Measurements from ENCODE around the gene FTH1.
"Not testable (repeated sequence)": the region's sequence is repeated elsewhere in the genome, so short reads cannot be mapped to it uniquely, and the experiment has no call there.

FTH1 gene

DNA sequence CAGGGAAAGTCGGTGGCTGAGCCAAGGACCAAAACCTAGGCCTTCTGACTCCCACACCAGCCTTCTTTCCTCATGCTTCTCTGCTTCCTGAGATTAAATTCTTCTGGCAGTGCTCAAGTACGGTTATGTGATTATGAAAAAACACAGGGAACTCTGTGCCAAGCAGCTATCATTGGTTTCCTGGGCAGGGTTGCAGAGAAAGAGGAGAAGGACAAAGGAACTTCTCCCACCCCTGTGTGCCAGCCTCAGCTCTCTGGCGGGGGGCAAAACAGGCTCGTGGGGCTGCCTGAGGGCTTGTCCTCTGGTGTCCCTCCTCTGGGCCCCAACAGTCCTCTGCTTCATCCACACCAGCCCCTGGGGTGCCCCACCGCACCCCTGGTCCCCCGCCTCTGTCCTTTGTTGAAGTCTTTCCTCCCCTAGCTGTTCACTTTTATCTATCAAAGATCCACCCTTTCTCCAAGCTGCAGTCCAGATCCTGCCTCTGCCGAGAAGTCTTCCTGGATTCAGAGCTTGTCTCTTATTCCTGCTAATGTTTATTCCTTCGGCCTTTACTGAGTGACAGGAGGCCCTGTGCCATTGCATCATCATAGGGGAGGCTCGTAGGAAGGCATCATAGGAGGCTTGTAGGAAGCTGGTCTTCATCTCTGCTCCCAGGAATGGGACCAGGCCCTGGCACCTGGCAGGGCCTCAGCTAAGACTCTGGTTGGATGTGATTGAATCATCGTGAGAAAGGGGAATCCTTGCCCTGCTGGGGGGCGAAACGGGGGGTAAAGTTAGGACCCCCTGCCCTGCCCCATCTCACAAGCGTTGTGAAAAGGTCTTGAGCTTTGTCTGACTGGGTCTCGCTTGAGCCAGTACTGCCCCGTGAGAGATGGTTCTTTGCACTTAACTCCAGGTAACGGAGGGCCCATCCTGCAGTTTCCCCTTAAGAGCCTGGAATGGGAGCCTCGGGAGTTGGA, 11.5 kb upstream of the FTH1 start:
- DNase-seq, result no peak

DNA sequence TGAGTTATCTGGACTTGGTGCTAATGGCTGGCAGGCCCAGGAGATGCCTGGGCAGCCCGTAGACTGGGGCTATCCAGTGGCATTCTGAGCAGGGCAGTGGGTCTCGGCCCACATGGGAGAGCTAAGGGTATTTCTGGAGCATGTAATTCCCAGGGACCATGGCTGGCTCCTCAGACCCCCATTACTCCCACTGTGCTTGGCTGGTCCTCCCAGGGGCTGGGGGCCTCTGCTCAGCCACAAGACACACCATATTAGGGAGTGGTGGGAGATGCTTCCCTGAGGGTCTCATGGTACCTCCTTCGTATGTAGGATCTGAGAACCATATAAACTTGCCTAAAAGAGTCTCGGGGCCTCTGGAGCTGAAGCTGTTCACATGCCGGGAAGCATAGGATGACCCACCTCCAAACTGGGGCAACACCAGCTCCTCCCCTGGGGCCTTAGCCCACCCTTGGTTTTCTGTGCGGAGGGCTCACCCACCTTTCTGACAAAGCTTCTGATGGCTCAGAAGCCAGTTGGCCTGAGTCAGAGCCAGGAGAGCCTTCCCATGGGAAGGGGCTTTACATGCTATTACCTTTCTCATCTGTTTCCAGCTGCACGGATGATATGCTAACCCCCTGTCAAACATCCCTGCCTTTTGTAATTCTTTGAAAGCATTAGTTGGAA, 9.5 kb upstream of the FTH1 start:
- no peak for DNase-seq

DNA sequence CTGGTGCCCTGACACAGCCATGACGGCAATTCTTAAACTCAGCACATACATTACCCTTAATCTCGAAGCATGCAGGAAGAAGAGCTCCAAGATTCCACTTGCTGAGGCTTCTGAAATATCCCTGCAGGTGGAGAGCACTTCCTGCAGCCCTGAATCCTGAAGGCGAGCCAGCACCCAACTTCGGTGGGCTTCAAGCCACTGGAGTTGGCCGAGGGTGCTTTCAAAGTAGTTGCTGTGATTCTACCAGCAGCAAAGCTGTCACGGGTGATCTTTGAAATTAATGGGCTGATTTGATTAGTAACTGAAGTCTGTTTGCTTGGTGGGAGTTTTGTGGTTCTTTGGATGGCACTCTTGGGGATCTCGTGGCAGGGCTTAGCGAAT, 9.0 kb upstream of the FTH1 start:
- DNase-seq, result no peak

DNA sequence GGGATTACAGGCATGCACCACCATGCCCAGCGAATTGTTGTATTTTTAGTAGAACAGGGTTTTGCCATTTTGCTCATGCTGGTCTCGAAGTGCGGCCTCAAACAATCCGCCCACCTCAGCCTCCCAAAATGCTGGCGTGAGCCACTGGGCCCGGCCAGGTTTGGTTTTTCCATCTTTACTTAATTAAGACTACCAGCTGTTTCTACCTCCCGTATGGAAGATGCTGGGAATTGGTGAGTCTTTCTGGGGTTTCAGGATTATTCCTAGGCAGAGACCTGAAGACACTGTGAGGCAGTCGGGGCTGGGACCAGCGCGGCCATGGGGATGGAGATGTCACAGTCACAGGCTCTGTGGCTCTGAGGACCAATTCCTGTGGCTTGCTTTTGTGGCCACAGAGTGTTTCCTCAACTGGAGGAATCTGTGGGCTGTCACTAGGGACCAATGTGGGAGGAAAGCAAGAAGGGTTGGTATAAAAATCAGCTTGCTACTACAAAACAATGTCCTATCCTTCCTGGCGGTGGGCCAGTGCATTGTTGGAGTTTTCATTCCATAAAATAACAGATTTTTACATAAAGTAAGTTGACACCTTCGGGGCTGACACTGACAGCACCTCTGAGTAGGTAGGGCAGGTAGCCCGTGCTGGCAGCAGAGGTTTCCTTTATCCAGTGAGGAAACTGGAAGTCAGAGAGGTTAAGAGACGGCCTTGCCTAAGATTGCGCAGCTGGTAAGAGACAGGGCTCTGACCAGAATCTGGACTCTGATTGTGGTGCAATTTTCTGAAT, 8.4 kb upstream of the FTH1 start:
- DNase-seq, result no peak

DNA sequence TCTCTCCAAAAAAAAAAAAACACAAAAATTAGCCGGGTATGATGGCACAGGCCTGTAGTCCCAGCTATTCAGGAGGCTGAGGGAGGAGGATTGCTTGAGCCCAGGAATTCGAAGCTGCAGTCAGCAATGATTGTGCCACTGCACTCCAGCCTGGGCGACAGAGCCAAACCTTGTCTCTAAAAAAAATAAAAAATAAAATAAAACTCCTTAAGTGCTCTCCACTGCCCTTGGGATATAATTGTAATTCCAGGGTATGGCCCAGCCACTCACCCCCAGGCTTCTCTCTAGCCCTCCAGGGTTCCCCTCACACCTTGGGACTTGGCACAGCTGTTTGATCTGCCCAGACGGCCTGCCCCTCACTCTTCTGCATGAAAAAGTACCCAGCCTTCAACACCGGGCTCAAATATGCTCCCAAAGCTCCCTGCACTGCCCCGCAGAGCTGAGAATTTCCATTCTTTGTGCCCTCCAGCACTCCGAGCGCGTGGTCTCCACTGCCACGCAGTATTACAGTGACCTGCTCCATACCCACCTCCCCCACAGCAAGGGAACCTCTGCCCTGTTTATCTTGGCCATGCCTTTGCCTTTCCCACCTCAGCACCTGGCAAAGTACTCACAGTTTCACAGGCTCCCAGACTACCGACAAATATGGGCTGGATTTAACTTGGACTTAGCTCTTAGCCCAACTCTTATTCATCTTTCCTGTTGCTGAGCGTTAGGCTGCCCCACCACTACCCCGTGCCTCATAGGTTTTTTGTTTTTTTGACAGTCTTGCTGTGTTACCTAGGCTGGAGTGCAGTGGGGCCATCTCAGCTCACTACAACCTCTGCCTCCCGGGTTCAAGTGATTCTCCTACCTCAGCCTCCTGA, 7.6 kb upstream of the FTH1 start:
- DNase-seq, result no peak

DNA sequence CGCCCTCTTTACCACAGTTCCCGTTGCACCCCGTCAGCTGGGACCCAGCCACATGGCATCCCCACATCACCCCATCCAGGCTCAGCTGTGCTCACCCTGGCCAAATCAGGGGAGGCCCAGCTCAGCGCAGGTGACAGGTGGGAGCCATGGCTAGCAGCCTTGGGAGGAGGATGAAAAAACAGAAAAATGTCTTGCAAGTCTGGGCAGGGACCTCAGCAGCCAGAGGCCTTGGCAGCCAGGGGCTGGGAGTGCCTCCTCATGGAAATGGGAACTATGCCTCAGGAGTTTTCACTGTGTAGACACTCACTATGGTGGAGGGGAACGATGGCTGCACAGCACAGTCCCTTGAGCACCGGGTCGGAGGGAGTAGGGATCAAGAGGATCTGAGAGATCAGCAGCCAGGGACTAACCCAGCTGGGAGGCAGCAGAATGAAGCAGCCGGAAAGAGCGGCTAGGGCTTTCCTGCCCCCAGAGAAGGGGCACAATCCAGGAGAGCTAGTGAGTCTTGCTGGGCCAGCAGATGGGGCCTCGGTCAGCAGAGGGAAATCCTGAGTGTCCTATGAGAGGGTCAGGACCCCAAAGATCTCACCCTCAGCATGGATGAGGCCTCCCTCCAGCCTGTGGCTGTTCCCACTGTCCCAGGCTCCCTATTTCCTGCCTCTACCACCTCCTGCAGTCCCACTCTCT, 6.2 kb upstream of the FTH1 start:
- no peak for DNase-seq

DNA sequence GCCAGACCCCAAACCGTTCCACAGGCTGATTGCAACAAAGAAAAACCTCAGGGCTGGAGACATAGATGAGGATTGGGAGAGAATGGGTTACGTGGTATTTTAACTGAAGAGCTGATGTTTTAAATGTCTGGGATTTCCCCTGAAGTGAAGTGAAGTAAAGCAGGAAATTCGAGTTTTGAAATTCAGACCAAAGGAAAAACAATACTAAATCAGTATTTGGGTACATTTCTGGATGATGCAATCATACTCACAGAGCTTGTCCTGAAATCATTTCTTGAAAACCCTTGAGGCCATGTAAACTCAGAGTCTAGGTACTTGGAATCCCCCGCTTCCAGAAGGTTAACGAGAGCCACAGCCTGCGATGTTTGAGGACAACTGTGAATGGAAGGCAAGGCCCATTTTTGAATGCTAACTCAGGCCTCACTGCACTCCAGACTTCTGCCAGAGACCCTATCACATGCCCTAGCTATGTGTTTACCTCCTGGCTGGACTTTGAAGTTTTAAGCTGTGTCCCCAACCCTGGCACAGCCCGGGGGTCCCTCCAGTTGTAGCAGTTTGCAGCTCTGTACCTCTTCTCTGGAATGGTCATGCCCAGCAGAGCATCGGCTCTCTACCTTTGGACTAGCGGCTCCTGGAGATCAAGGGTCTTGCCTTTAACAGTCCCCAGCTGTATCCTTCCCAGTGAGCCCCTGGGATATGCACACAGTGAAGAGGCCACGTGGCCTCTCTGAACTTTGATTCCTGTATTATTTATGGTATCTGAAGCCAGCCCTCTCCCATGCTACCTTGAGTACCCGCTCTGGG, 5.4 kb upstream of the FTH1 start:
- DNase-seq, result no peak

DNA sequence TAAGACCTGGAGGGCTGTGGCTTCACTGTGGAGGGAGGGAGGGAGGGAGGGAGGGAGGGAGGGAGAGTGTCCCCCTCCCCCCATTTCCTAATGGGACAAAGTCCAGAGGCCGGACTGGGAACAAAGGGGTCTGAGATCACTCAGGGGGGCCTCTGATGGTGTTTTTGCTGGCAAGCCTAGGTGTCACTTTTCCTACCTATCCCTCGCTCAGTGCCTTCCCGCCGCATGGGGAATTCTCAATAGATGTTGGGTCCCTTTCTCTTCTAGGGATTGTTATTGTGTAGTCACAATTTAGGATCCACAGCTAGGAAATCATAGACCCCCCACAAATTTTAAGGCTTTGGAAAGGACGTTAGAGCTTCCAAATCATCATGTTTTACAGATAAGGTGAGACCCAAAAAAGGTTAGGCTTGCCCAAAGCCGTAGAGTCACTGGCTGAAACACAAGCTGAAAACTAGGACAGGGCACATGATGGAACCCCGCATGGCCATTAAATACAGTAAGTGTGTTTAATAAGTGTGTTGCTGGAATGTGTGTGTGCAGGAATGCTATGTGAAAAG, 4.8 kb upstream of the FTH1 start:
- DNase-seq, result no peak

DNA sequence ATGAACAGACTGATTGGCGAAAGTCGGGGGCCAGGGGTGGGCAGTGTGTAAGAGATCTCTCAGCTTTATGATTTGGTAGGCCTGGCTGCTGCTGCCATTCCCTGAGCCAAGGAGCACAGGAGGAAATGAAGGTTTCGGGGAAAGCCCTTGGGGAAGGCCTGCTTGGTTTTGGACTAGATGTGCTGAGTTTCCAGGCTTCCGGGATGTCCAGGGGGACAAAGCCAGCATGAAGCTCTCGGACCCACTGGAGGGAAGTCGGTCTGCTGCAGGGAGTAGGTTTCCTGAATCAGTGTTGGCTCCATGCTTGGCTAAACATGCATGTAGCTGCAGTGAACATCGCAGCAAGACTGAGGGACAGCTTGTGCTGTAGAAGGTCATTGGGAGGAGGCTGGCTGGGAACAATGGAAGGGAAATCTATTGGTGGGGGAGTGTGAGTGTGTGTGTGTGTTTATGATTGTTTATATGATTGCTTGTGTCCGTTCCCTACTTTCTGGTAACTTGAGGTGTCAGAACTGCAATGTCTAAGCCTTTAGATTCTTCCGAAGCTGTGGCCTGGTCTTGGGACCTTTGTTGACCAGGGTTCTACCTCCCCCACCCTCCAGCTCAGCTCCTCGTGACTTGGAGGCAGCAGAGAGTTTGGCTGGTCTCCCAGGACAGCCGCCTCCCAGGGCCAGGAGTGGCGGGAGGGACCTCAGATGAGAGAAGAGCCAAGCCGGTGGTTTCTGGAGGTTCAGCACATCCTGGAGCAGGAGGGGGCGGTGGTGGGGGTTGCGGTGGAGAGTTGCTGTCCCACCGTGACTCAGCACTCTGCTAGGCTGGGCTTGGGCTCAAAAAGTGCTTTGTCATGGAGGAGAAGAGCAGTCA, 4.0 kb upstream of the FTH1 start:
- peak; percentile 12 for DNase-seq

DNA sequence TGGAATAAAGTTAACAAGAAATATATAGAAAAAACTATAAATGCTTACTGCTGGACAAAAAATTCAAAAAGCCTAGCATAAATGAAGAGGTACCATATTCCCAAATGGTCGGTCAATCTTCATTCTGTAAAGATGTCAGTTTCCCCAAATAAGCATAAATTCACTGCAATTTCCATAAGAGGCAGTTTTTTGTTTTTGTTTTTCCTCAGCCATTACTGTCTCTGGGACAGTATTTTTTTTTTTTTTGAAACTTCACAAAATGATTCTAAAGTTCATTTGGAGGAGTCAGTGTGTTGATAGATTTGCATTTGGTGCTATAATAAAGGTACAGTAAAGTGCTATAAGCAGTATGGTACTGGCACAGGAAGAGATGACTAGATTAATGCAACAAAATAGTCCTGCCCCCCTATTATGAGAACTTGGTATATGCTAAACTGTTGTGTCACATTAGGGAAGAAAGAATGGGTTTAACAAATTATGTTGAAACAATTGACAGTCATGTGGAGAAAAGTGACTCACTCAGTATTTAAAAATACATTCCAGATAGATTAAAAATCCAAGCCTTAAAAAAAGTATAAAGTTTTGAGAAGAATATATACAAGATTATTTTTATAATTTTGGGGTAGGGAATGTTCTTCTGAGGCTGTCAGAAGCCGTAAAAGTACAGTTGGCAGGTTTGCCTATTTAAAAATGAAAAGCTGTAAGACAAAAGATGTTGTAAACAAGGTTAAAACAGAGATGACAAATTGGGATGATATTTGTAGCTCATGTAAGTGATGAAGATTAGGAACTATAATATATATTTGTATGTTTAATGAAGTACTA, 2.6 kb upstream of the FTH1 start:
- DNase-seq, result no peak

DNA sequence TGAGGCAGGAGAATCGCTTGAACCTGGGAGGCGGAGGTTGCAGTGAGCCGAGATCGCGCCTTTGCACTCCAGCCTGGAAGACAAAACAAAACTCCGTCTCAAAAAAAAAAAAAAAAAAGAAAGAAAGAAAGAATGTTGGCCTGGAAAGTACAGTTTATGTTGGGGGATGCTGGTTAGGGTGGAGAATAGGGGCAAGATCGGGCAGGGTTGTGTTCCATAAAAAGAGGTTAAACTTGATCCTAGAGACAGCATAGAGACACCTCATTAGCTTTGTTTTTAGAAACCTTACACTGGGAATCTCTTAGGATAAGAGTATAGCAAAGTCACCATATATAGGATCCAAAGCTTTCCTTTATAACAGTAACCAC, 1.9 kb upstream of the FTH1 start:
- DNase-seq, result no peak

DNA sequence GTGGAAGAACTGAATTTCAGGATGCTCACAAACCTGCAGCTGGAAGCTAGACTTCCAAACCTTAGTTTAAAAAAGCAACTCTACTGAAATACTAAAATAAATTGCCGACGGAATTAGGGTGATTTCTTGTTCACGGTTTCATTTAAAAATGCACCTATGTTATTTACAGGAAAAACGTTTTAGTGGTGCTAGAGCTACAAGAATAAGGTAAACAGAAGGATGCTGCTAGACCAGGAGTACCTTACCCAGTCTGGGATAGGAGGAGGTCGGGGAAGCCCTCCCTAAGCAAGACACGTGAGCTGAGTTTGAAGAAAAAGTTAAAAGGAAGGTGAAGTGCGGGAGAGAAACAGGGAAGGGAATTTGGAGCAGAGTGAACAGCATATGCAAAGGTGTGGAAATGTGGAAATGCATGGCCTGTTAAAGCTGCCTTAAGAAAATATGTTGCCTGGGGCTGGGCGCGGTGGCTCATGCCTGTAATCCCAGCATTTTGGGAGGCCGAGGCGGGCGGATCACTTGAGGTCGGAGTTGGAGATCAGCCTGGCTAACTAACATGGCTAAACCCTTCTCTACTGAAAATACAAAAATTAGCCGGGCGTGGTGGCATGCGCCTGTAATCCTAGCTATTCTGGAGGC, 1.4 kb upstream of the FTH1 start:
- no peak for DNase-seq

DNA sequence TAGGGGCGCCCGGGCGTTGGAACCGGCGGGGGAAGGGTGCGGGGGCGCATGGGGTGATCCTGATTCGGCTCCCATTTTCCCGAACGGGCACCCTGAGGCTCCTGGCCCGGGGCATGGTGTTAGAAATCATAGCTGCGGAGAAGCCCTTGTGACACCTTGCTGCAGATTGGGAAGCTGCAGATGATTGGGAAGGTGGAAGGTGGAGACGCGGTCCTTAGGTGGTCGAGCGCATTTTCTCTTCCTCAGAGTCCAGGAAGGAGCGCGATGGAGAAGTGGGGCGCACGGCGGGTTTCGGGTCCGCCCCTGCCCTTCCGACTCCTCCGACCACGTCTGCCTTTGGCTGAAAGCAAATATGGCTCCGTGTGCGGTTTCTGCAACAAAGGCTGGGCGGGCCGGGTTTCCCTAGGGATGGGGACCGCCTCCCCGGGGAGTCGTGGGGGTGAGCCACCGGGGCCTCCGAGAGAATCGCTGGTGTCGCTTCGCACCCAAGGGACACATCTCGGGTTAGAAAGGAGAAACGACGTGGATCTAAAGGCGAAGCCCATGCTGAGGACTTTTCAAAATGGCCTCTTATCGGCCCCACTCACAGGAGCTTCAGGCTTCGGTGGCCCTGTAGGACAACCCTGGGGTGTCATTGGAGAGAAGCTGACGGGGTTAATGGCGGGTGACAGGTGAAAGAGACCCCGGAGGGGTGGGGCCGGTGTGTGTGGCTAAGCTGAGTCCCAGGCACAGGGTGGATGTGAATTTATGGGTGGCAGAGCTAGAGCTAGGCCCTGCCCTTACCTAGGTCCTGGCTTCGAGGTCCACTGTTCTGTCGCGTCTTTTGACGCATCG, 707 bp upstream of the FTH1 start:
- peak; percentile 84 for DNase-seq

DNA sequence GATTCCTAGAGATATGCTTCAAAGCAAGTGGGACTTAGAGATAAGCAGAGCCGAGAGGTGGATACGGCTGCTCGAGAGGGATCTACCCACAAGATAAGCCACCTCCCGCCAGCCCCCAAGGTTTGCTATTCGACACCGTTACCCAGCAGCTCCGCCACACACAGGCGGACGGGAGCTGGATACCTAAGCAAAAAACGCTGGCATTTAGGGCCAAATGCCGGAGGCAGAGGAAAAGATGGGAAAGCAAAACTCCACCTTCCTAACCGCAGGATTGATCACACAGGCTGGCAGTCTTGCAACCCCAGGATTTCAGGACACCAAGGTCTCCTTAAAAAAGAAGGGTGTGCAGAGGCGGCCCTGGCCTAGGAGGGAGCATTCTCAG, 709 bp downstream of the FTH1 start:
- peak; percentile 37 for DNase-seq

DNA sequence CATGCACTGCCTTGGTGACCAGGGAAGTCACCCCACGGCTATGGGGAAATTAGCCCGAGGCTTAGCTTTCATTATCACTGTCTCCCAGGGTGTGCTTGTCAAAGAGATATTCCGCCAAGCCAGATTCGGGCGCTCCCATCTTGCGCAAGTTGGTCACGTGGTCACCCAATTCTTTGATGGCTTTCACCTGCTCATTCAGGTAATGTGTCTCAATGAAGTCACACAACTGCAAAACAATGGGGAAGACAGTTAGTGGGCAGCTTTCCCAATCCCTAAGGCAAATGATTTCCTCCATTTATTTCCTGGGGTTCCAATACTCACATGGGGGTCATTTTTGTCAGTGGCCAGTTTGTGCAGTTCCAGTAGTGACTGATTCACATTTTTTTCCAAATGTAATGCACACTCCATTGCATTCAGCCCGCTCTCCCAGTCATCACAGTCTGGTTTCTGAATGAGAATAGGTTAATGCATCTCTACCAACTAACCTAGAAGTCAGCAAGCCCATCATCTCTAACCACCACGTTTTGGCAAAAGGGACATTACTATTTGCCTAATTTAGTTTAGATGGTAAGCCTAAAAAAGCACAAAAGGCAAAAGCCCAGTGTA, 2.7 kb downstream of the FTH1 start:
- not testable (repeated sequence) for DNase-seq

DNA sequence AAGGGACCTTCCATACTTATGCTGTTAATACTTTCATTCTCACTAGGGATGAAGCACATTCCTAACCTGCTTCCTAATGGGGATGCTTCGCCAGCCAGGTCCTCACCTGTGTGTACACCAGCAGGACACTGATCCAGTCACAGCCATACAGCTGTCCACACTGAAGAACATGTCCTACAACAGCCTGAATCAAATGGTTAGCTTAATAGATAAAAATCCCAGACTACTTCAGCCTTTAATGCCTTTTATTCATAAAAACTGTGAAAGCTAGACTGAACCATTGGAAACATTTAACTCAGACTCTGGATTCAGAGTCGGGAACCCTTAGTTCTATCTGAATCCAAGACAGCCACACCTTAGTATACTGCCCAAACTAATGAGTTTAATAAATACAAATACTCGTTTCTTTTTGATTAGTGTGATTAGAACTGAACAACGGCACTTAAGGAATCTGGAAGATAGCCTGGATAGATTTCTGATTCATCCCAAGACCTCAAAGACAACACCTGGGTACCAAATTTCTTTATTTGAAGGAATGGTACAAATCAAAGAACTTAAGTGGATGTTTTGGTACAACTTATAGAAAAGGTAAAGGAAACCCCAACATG, 3.3 kb downstream of the FTH1 start:
- no peak for DNase-seq
